COR-L47 (cell line): Measurements from ENCODE around the gene CHST1.

ENCODE experiments used
- DNase-seq: peaks from one replicate; lab custom pipeline; 2025; lab: John Stamatoyannopoulos, UW

The CHST1 gene

GRCh38 chr11:45659818-45660160 lies 5.6 kb downstream of the CHST1 start:
- DNase-seq: no peak

GRCh38 chr11:45659031-45659817 lies 6.2 kb downstream of the CHST1 start:
- DNase-seq: no peak

GRCh38 chr11:45658292-45658991 lies 7.0 kb downstream of the CHST1 start:
- no peak for DNase-seq

- DNase-seq: no peak
These were observed 7.7 kb downstream of the CHST1 start for GRCh38 chr11:45657496-45658260.

GRCh38 chr11:45655831-45656230 lies 9.6 kb downstream of the CHST1 start:
- DNase-seq: no peak

- peak; percentile 63 for DNase-seq
These were observed 10.1 kb downstream of the CHST1 start for GRCh38 chr11:45655347-45655756.

GRCh38 chr11:45655012-45655283 lies 10.5 kb downstream of the CHST1 start:
- DNase-seq: no peak

GRCh38 chr11:45654231-45655011 lies 11.0 kb downstream of the CHST1 start:
- DNase-seq: no peak

GRCh38 chr11:45653277-45653676 lies 12.1 kb downstream of the CHST1 start:
- DNase-seq: no peak

GRCh38 chr11:45652781-45653180 lies 12.6 kb downstream of the CHST1 start:
- no peak for DNase-seq

GRCh38 chr11:45651841-45652749 lies 13.3 kb downstream of the CHST1 start:
- no peak for DNase-seq

GRCh38 chr11:45651156-45651555 lies 14.3 kb downstream of the CHST1 start:
- no peak for DNase-seq

- no peak for DNase-seq
These were observed 15.0 kb downstream of the CHST1 start for GRCh38 chr11:45650166-45651095.

GRCh38 chr11:45649544-45650165 lies 15.8 kb downstream of the CHST1 start:
- no peak for DNase-seq

- DNase-seq: no peak
These were observed 16.5 kb downstream of the CHST1 start for GRCh38 chr11:45648931-45649330.

GRCh38 chr11:45647786-45648185 lies 17.6 kb downstream of the CHST1 start:
- no peak for DNase-seq

- no peak for DNase-seq
These were observed 18.1 kb downstream of the CHST1 start for GRCh38 chr11:45647329-45647728.

GRCh38 chr11:45646275-45646927 lies 19.0 kb downstream of the CHST1 start:
- DNase-seq: no peak
